Uterus (tissue), 2 donors: ENCODE data around the gene PEA15.

Experiments
- POLR2A ChIP-seq, 2 donors: fragments of 450-650 bp; IDR thresholded peaks; one replicate each; pipeline ENCODE4 v1.6.1; 2016; ENCODE audit warnings: antibody characterized with exemption in 2 of 2, mild to moderate bottlenecking in 1 of 2, moderate library complexity in 1 of 2
- TF ChIP-seq, protein P1 (sequence below), 4 experiments: fragments of 200-600 bp in 2 of 4; fragments of 450-650 bp in 2 of 4; sonication (generic) in 2 of 4; IDR thresholded peaks; one replicate each; pipeline ENCODE4 v1.5.1; 2016 to 2019; ENCODE audit warnings: antibody characterized with exemption in 4 of 4, mild to moderate bottlenecking in 2 of 4, moderate library complexity in 1 of 4

DNA sequence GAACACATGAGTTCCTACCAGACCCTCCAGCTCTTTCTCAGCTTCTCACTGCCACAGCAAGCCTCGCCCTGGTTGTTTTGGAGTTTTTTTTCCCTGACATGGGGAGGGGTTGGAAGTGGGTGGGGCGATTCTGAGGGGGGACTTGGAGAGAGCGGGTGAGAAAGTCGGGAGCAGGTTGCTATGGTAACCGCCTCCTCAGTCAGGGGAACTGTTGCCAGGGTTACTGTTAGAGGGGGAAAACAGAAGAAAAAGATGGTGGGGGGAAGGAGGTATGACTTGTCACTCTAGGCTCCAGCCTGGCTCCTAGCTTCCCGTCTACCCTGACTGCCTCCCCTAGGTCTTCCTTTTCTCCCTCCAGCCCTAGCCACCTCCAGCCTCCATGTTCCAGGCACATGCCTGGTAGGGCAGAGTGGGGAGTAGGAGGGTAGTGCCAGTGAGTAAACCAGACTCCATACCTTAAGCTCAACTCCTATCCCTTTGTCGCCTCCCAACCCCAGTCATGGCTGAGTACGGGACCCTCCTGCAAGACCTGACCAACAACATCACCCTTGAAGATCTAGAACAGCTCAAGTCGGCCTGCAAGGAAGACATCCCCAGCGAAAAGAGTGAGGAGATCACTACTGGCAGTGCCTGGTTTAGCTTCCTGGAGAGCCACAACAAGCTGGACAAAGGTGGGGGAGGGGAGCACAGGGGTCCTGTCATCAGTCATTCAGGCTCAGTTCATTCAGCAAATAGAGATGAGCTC lies 6.0 kb downstream of the PEA15 start:
- TF ChIP-seq, protein P1, sequence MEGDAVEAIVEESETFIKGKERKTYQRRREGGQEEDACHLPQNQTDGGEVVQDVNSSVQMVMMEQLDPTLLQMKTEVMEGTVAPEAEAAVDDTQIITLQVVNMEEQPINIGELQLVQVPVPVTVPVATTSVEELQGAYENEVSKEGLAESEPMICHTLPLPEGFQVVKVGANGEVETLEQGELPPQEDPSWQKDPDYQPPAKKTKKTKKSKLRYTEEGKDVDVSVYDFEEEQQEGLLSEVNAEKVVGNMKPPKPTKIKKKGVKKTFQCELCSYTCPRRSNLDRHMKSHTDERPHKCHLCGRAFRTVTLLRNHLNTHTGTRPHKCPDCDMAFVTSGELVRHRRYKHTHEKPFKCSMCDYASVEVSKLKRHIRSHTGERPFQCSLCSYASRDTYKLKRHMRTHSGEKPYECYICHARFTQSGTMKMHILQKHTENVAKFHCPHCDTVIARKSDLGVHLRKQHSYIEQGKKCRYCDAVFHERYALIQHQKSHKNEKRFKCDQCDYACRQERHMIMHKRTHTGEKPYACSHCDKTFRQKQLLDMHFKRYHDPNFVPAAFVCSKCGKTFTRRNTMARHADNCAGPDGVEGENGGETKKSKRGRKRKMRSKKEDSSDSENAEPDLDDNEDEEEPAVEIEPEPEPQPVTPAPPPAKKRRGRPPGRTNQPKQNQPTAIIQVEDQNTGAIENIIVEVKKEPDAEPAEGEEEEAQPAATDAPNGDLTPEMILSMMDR (IDR thresholded peaks at IDR 0.05): no peak
- no peak for TF ChIP-seq POLR2A (IDR thresholded peaks at IDR 0.05)
